WERI-Rb-1 (cell line): ENCODE data around the gene DACH1.

ENCODE experiments used
- DNase-seq: peaks from one replicate; pipeline ENCODE4 v3.0.0-alpha.2; 2020
- H3K27ac ChIP-seq: fragments of 250-450 bp; sonication (Bioruptor Pico); 2 replicates; pipeline ENCODE4 v1.5.1; 2020; ENCODE audit warnings: mild to moderate bottlenecking, moderate library complexity
- H3K27me3 ChIP-seq: fragments of 250-450 bp; sonication (Bioruptor Pico); 2 replicates; pipeline ENCODE4 v1.5.1; 2021; ENCODE audit warnings: mild to moderate bottlenecking, low read depth, moderate library complexity; ENCODE audit not compliant: insufficient read depth, severe bottlenecking
- H3K36me3 ChIP-seq: fragments of 250-450 bp; sonication (Bioruptor Pico); 2 replicates; pipeline ENCODE4 v1.5.1; 2020; ENCODE audit warnings: mild to moderate bottlenecking, moderate library complexity
- H3K4me3 ChIP-seq: 2 replicates; pipeline ENCODE4 v1.5.1; 2011; ENCODE audit warnings: low read depth, mild to moderate bottlenecking, control low read depth, low read length
- H3K9me3 ChIP-seq: fragments of 250-450 bp; sonication (Bioruptor Pico); 2 replicates; pipeline ENCODE4 v1.5.1; 2021; ENCODE audit warnings: mild to moderate bottlenecking, moderate library complexity; ENCODE audit not compliant: severe bottlenecking
- CTCF ChIP-seq: IDR thresholded peaks from 2 replicates; pipeline ENCODE4 v1.5.1; 2011; ENCODE audit warnings: low read depth, mild to moderate bottlenecking, control low read depth, inconsistent platforms, low read length

Gene DACH1

GRCh38 chr13:71827241-71827640 lies 39.8 kb downstream of the DACH1 start:
- H3K36me3 ChIP-seq: no peaks in the 10 kb centered on the region
- no peak overlapping the region for H3K4me3 ChIP-seq
- TF ChIP-seq CTCF: no peak
- no peak for DNase-seq
- no peak overlapping the region for H3K27ac ChIP-seq
- no peaks in the 10 kb centered on the region for H3K27me3 ChIP-seq
- no peaks in the 10 kb centered on the region for H3K9me3 ChIP-seq

DNA sequence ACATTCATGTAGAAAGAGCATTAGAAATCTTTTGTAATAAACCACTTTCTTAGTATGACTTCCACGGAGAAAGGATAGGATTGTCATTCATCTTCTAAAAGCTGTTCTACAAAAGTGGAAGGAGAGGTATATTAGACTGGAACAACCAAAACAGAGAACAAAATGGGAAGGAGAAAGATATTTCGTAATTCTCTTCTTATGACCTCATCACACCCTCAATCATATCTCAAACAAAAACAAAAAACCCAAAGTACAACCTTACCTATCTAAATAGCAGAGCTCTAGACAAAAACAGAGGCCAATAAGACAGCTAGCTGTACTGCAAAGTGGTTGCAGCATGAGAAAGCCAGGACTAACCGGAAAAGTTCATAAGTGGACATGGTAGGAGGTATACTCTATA lies 46.3 kb downstream of the DACH1 start:
- no peaks in the 10 kb centered on the region for H3K9me3 ChIP-seq
- no peak overlapping the region for H3K4me3 ChIP-seq
- H3K36me3 ChIP-seq: no peaks in the 10 kb centered on the region
- no peak for DNase-seq
- TF ChIP-seq CTCF: no peak
- H3K27ac ChIP-seq: no peak overlapping the region
- no peaks in the 10 kb centered on the region for H3K27me3 ChIP-seq

DNA sequence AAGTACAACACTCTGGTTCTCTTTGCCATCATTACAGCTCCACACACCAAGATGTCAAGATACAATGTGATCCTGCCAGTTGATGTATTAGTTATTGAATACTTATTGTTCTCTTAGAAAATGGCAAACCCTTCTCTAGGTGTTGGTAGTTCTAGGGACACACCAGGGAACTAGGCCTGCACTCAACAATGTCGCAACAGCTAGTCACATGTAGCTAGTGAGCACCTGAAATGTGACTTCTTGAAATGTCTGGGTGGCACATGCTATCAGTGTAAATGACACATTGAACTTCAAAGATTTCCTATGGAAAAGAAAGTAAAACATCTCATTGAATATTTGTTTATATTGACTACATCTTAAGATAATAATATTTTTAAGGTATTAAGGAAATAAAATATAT lies 49.7 kb downstream of the DACH1 start:
- H3K27me3 ChIP-seq: no peaks in the 10 kb centered on the region
- no peak for TF ChIP-seq CTCF
- no peak overlapping the region for H3K27ac ChIP-seq
- H3K9me3 ChIP-seq: no peaks in the 10 kb centered on the region
- no peaks in the 10 kb centered on the region for H3K36me3 ChIP-seq
- DNase-seq: no peak
- H3K4me3 ChIP-seq: no peak overlapping the region

DNA sequence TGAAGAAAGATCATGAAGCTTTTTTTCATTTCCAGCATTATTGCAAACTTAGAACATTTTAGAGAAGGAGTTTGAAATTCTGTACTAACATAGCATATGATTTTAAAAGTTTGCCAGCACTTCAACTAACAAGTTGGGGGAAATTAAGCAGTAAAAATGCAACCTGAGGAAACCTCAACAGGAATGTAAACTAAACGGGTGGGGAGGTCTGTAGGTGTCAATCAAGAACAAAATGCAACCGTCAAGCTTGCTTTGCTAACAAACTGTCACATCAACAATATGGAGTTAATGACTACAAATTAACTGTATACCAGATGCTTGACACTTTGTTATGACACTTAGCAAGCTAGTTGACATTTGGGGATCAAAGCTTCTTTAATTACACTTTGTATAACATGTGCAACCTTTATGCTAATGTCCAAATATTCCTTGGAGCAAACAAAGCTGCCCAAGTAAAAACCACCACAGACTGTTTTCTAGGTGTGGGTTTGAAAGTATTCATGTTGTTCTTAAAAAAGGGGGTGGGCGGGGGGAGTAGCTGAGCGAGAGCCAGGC lies 52.1 kb downstream of the DACH1 start:
- no peak overlapping the region for H3K4me3 ChIP-seq
- H3K27ac ChIP-seq: no peak overlapping the region
- H3K36me3 ChIP-seq: no peaks in the 10 kb centered on the region
- no peaks in the 10 kb centered on the region for H3K9me3 ChIP-seq
- TF ChIP-seq CTCF: no peak
- no peaks in the 10 kb centered on the region for H3K27me3 ChIP-seq
- no peak for DNase-seq

GRCh38 chr13:71813187-71813586 lies 53.8 kb downstream of the DACH1 start:
- TF ChIP-seq CTCF: no peak
- no peaks in the 10 kb centered on the region for H3K27me3 ChIP-seq
- no peak for DNase-seq
- H3K27ac ChIP-seq: no peak overlapping the region
- no peaks in the 10 kb centered on the region for H3K36me3 ChIP-seq
- no peak overlapping the region for H3K4me3 ChIP-seq
- no peaks in the 10 kb centered on the region for H3K9me3 ChIP-seq

GRCh38 chr13:71811344-71811743 lies 55.7 kb downstream of the DACH1 start:
- DNase-seq: no peak
- Histone ChIP-seq H3K27me3 (no peaks in the 10 kb centered on the region), H3K4me3 (no peak overlapping the region), H3K9me3 (no peaks in the 10 kb centered on the region), H3K36me3 (no peaks in the 10 kb centered on the region), H3K27ac (no peak overlapping the region)
- TF ChIP-seq CTCF: no peak
